ENCODE data around the gene ATG9A.
A peak's percentile ranks its signal among the peaks of the same experiment; 100 is the strongest.

ATG9A gene

GRCh38 chr2:219178377-219179175 is 50.9 kb downstream of the ATG9A start:
- peak; percentile 12 for DNase-seq

GRCh38 chr2:219177552-219178376 is 51.7 kb downstream of the ATG9A start, which contains the start of gene RETREG2:
TSS of gene RETREG2 (plus strand) at chr2:219178275. CDS start at chr2:219178353, 78 bp downstream.
- no peaks in the 10 kb centered on the region for H3K27me3 ChIP-seq (replicated peaks)
- peak; percentile 78 for DNase-seq
- in situ Hi-C loops (cut with HindIII; ENCODE audit: low pct_ligation_motif_present, low sequenced_read_pairs): no loop called here
- peak within 1 kb of the TSS; percentile 90 for H3K27ac ChIP-seq
- peak within 1 kb of the TSS; percentile 84 for H3K4me3 ChIP-seq (ENCODE audit: low read depth, low read length)
- H3K36me3 ChIP-seq (replicated peaks): peaks cover 28% of the 10 kb centered on the region
- TF ChIP-seq, protein P1, sequence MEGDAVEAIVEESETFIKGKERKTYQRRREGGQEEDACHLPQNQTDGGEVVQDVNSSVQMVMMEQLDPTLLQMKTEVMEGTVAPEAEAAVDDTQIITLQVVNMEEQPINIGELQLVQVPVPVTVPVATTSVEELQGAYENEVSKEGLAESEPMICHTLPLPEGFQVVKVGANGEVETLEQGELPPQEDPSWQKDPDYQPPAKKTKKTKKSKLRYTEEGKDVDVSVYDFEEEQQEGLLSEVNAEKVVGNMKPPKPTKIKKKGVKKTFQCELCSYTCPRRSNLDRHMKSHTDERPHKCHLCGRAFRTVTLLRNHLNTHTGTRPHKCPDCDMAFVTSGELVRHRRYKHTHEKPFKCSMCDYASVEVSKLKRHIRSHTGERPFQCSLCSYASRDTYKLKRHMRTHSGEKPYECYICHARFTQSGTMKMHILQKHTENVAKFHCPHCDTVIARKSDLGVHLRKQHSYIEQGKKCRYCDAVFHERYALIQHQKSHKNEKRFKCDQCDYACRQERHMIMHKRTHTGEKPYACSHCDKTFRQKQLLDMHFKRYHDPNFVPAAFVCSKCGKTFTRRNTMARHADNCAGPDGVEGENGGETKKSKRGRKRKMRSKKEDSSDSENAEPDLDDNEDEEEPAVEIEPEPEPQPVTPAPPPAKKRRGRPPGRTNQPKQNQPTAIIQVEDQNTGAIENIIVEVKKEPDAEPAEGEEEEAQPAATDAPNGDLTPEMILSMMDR (IDR thresholded peaks at IDR 0.05; ENCODE audit: low read depth, low read length, missing control alignments): peak; percentile 22

More at GRCh38 chr2:219178377-219179175, 50.9 kb downstream of the ATG9A start:
- Histone ChIP-seq H3K27me3 (replicated peaks) (no peaks in the 10 kb centered on the region), H3K27ac (peak overlapping the region; percentile 90), H3K4me3 (ENCODE audit: low read depth, low read length) (peak overlapping the region; percentile 84), H3K36me3 (replicated peaks) (peaks cover 32% of the 10 kb centered on the region)
- TF ChIP-seq, protein P1 (IDR thresholded peaks at IDR 0.05; ENCODE audit: low read depth, low read length, missing control alignments): no peak
- in situ Hi-C loops (cut with HindIII; ENCODE audit: low pct_ligation_motif_present, low sequenced_read_pairs): no loop called here

DNA sequence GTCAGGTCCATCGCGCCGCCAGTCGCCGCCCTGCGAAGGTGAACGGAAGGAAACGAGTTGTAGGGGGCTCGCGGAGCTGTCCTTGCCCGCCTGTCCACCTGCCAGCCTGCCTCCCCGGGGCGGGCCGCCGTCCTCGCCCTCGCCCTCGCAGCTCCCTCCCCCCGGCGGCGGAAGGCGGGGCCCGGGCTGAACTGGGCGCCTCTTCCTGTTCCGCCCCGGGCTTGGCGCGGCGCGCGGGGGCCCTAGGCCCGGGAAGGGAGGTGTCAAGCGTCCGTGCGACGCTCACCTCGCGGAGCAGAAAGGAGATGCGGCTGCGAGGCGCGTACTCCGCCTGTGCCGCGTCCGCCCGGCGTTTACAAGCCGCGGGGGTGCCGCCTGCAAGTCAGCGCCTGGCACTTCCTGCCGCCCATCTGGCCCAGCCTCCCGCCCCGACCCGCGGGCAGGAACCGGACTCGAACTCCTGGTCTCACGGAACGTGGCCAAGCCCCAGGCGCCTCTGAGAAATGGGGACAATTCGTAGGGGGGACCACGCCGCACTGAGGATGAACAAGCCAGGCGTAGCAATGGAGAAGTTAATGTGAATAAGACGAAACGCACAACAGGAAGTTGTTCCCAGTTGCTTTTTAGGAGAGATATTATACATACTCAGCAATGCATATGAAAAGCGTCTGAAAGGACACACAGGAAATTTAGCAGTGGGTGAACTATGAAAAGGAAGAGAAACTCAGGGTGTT is 52.5 kb downstream of the ATG9A start, which contains the start of gene CNPPD1:
TSS of gene CNPPD1 (minus strand) at position 108 of the 734 bp plus-strand sequence. CDS start at position 11, 97 bp downstream.
- Histone ChIP-seq H3K27ac (peak within 1 kb of the TSS; percentile 90), H3K36me3 (replicated peaks) (peaks cover 26% of the 10 kb centered on the region), H3K27me3 (replicated peaks) (no peaks in the 10 kb centered on the region), H3K4me3 (ENCODE audit: low read depth, low read length) (peak within 1 kb of the TSS; percentile 84)
- TF ChIP-seq, protein P1 (IDR thresholded peaks at IDR 0.05; ENCODE audit: low read depth, low read length, missing control alignments): no peak
- DNase-seq: peak; percentile 31
- in situ Hi-C loops (cut with HindIII; ENCODE audit: low pct_ligation_motif_present, low sequenced_read_pairs): no loop called here

- TF ChIP-seq, protein P1 (IDR thresholded peaks at IDR 0.05; ENCODE audit: low read depth, low read length, missing control alignments): no peak
- Histone ChIP-seq H3K4me3 (ENCODE audit: low read depth, low read length) (peak overlapping the region; percentile 84), H3K36me3 (replicated peaks) (peaks cover 19% of the 10 kb centered on the region), H3K27me3 (replicated peaks) (no peaks in the 10 kb centered on the region), H3K27ac (peak overlapping the region; percentile 90)
- in situ Hi-C loops (cut with HindIII; ENCODE audit: low pct_ligation_motif_present, low sequenced_read_pairs): no loop called here
- peak; percentile 19 for DNase-seq
Observed at GRCh38 chr2:219175928-219176817, 53.3 kb downstream of the ATG9A start.

DNA sequence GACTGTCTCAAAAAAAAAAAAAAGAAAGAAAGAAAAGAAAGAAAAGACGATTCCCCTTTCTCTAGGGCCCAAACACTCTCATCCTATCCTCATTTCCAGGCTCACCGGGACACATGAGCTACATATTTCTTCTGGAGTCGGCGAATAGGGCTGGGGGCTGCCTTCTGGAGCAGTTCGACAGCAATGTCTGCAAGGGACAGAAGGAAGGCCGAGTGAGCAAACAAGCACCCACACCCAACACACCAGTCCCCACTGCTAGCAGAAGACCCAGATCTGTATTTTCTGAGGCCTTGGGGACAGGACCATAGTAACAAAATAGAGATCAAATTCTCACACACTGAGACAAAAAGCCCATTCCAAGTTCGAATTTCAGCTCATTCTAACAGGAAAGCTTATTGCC is 54.0 kb downstream of the ATG9A start:
- no peak overlapping the region for H3K27ac ChIP-seq
- TF ChIP-seq, protein P1 (IDR thresholded peaks at IDR 0.05; ENCODE audit: low read depth, low read length, missing control alignments): no peak
- H3K4me3 ChIP-seq (ENCODE audit: low read depth, low read length): no peak overlapping the region
- in situ Hi-C loops (cut with HindIII; ENCODE audit: low pct_ligation_motif_present, low sequenced_read_pairs): no loop called here
- no peaks in the 10 kb centered on the region for H3K27me3 ChIP-seq (replicated peaks)
- peaks cover 16% of the 10 kb centered on the region for H3K36me3 ChIP-seq (replicated peaks)
- DNase-seq: no peak
